H1 (cell line): ENCODE data around the gene CNBP. TPM values are rescaled to one million over a fixed set of nuclear protein-coding genes. Genes with fewer than 3 reads are reported as not detected.

Experiments
- CTCF ChIA-PET: fragments of 300-600 bp; sonication (Branson Sonifier 250); formaldehyde crosslinking; loops from one replicate; lab custom pipeline; 2021; ENCODE audit not compliant: partially characterized antibody; lab: Charles Lee
- POLR2A ChIA-PET: fragments of 300-600 bp; sonication (Branson Sonifier 250); formaldehyde crosslinking; loops from one replicate; lab custom pipeline; 2021; ENCODE audit warnings: inconsistent platforms; ENCODE audit not compliant: partially characterized antibody; lab: Charles Lee
- DNase-seq, 2 experiments: peaks; one replicate each; pipeline versions ENCODE4 v3.0.0 to v3.0.0-alpha.2; 2010 to 2022; ENCODE audit warnings: low spot score in 2 of 2, low read depth in 1 of 2, mixed read lengths in 1 of 2
- FAIRE-seq: peaks from 2 replicates; lab custom pipeline; 2011; peaks lifted over from hg19 to GRCh38; lab: Jason Lieb, UNC
- H2AFZ ChIP-seq: 2 replicates; pipeline ENCODE4 v1.8.1; 2012; ENCODE audit warnings: low read length, inconsistent platforms
- H2AK5ac ChIP-seq: 2 replicates; pipeline ENCODE4 v1.6.1; 2013; ENCODE audit warnings: low read depth, low read length
- H2BK120ac ChIP-seq: replicated peaks from 2 replicates; pipeline ENCODE3; 2013; ENCODE audit warnings: low read depth, low read length, inconsistent platforms
- H2BK12ac ChIP-seq: 2 replicates; pipeline ENCODE4 v1.6.1; 2013; ENCODE audit warnings: low read depth, low read length
- H2BK15ac ChIP-seq: 2 replicates; pipeline ENCODE4 v1.6.1; 2013; ENCODE audit warnings: low read length
- H2BK20ac ChIP-seq: 2 replicates; pipeline ENCODE4 v1.6.1; 2013; ENCODE audit warnings: low read length
- H2BK5ac ChIP-seq: 2 replicates; pipeline ENCODE4 v1.6.1; 2013; ENCODE audit warnings: low read depth, low read length
- H3K14ac ChIP-seq: 2 replicates; pipeline ENCODE4 v1.6.1; 2013; ENCODE audit warnings: inconsistent platforms; ENCODE audit not compliant: insufficient read length
- H3K18ac ChIP-seq: 2 replicates; pipeline ENCODE4 v1.6.1; 2013; ENCODE audit warnings: low read length; ENCODE audit errors: extremely low read depth
- H3K23ac ChIP-seq: 2 replicates; pipeline ENCODE4 v1.6.1; 2013; ENCODE audit warnings: inconsistent platforms; ENCODE audit not compliant: insufficient read length
- H3K23me2 ChIP-seq: 2 replicates; pipeline ENCODE4 v1.6.1; 2013; ENCODE audit warnings: low read depth, low read length
- H3K27ac ChIP-seq: 2 replicates; pipeline ENCODE4 v1.6.1; 2011; ENCODE audit warnings: low read depth, low read length, inconsistent platforms
- H3K27me3 ChIP-seq, 4 experiments: replicated peaks in 1 of 4; 1 replicate in 1 of 4; 2 replicates in 3 of 4; pipeline versions ENCODE4 v1.6.1 to v1.8.1; 2011 to 2013; ENCODE audit warnings: low read length in 3 of 4, mild to moderate bottlenecking in 3 of 4, inconsistent platforms in 2 of 4, mixed read lengths in 2 of 4, moderate library complexity in 1 of 4; ENCODE audit not compliant: control insufficient read depth in 3 of 4, insufficient read depth in 3 of 4; ENCODE audit errors: extremely low read depth in 1 of 4
- H3K36me3 ChIP-seq, 4 experiments: 2 replicates each; pipeline versions ENCODE4 v1.6.1 to v1.8.1; 2011 to 2013; ENCODE audit warnings: mild to moderate bottlenecking in 4 of 4, low read length in 3 of 4, moderate library complexity in 2 of 4, control low read depth in 1 of 4, inconsistent platforms in 1 of 4; ENCODE audit not compliant: insufficient read depth in 4 of 4, control insufficient read depth in 2 of 4
- H3K4ac ChIP-seq: replicated peaks from 2 replicates; pipeline ENCODE3; 2013; ENCODE audit warnings: low read length, low read depth, mixed read lengths, inconsistent platforms; ENCODE audit not compliant: insufficient read length
- H3K4me1 ChIP-seq, 4 experiments: replicated peaks in 1 of 4; 1 replicate in 1 of 4; 2 replicates in 3 of 4; pipeline versions ENCODE4 v1.6.1 to v1.8.1; 2011 to 2013; ENCODE audit warnings: low read length in 3 of 4, inconsistent platforms in 2 of 4, mixed read lengths in 1 of 4; ENCODE audit not compliant: insufficient read depth in 4 of 4, control insufficient read depth in 3 of 4
- H3K4me2 ChIP-seq, 2 experiments: 2 replicates each; pipeline versions ENCODE4 v1.6.1 to v1.8.1; 2011 to 2013; ENCODE audit warnings: low read depth in 2 of 2, low read length in 2 of 2, control low read depth in 1 of 2, inconsistent platforms in 1 of 2, mild to moderate bottlenecking in 1 of 2; ENCODE audit not compliant: insufficient read depth in 1 of 2
- H3K4me3 ChIP-seq, 4 experiments: fragments of 200-600, 300-600 bp in 1 of 4; sonication (generic), shearing (Covaris generic), sonication (Bioruptor Twin) in 1 of 4; 2 replicates each; pipeline versions ENCODE4 v1.5.1 to v1.8.1; 2011 to 2016; ENCODE audit warnings: low read length in 4 of 4, low read depth in 3 of 4, control low read depth in 2 of 4, inconsistent platforms in 2 of 4, mild to moderate bottlenecking in 2 of 4, mixed read lengths in 1 of 4, moderate library complexity in 1 of 4; ENCODE audit not compliant: insufficient read depth in 2 of 4; ENCODE audit errors: extremely low read depth in 1 of 4
- H3K56ac ChIP-seq: replicated peaks from 2 replicates; pipeline ENCODE3; 2013; ENCODE audit warnings: low read depth, mild to moderate bottlenecking, mixed read lengths, low read length, inconsistent platforms; ENCODE audit not compliant: insufficient read length
- H3K79me1 ChIP-seq: 2 replicates; pipeline ENCODE4 v1.6.1; 2013; ENCODE audit warnings: low read depth, low read length, control low read depth
- H3K79me2 ChIP-seq, 2 experiments: 2 replicates each; pipeline versions ENCODE4 v1.6.1 to v1.8.1; 2012 to 2013; ENCODE audit warnings: low read length in 2 of 2, mild to moderate bottlenecking in 2 of 2, inconsistent platforms in 1 of 2; ENCODE audit not compliant: insufficient read depth in 2 of 2, control insufficient read depth in 1 of 2
- H3K9ac ChIP-seq, 4 experiments: replicated peaks in 1 of 4; 1 replicate in 1 of 4; 2 replicates in 3 of 4; pipeline versions ENCODE4 v1.6.1 to v1.8.1; 2011 to 2013; ENCODE audit warnings: low read depth in 3 of 4, low read length in 3 of 4, control low read depth in 2 of 4, mild to moderate bottlenecking in 2 of 4, moderate library complexity in 2 of 4, inconsistent platforms in 1 of 4; ENCODE audit errors: extremely low read depth in 1 of 4
- H3K9me3 ChIP-seq, 2 experiments: 2 replicates each; pipeline versions ENCODE4 v1.6.1 to v1.8.1; 2012 to 2013; ENCODE audit warnings: mild to moderate bottlenecking in 2 of 2, moderate library complexity in 2 of 2, control low read depth in 1 of 2, inconsistent platforms in 1 of 2, low read depth in 1 of 2, low read length in 1 of 2, mixed read lengths in 1 of 2; ENCODE audit not compliant: insufficient read depth in 2 of 2
- H4K20me1 ChIP-seq, 2 experiments: replicated peaks in 1 of 2; 2 replicates each; pipeline versions ENCODE3 to v1.8.1; 2011 to 2013; ENCODE audit warnings: inconsistent platforms in 2 of 2, low read length in 2 of 2, mild to moderate bottlenecking in 1 of 2; ENCODE audit not compliant: insufficient read depth in 2 of 2, control insufficient read depth in 1 of 2
- H4K5ac ChIP-seq: 2 replicates; pipeline ENCODE4 v1.6.1; 2013; ENCODE audit warnings: low read length, low read depth, mixed read lengths, inconsistent platforms; ENCODE audit not compliant: insufficient read length
- H4K8ac ChIP-seq: 2 replicates; pipeline ENCODE4 v1.8.0; 2013; ENCODE audit warnings: mild to moderate bottlenecking, moderate library complexity, low read length, inconsistent platforms; ENCODE audit not compliant: insufficient read depth; ENCODE audit errors: extremely low read depth
- H4K91ac ChIP-seq: replicated peaks from 2 replicates; pipeline ENCODE3; 2013; ENCODE audit warnings: low read length, mixed read lengths, inconsistent platforms; ENCODE audit not compliant: insufficient read length
- CHD1 ChIP-seq: IDR thresholded peaks from 2 replicates; pipeline ENCODE4 v1.6.1; 2012; ENCODE audit warnings: low read depth, low read length, improper control_type of control experiment
- CREB1 ChIP-seq: IDR thresholded peaks from 2 replicates; pipeline ENCODE4 v1.6.1; 2012; ENCODE audit warnings: inconsistent platforms
- KDM1A ChIP-seq: fragments of 200-600, 300-600 bp; sonication (generic); IDR thresholded peaks from 2 replicates; pipeline ENCODE4 v1.7.1; 2016; ENCODE audit warnings: mild to moderate bottlenecking, low read length, borderline replicate concordance
- MAX ChIP-seq: IDR thresholded peaks from 2 replicates; pipeline ENCODE4 v1.6.1; 2012; ENCODE audit warnings: inconsistent platforms
- RAD21 ChIP-seq, 2 experiments: IDR thresholded peaks in 1 of 2; conservative IDR thresholded peaks in 1 of 2; 2 replicates each; pipeline ENCODE4 v1.6.1; 2011; ENCODE audit warnings: low read depth in 2 of 2, low read length in 2 of 2, improper control_type of control experiment in 1 of 2, inconsistent platforms in 1 of 2, mild to moderate bottlenecking in 1 of 2, moderate library complexity in 1 of 2
- SRF ChIP-seq: IDR thresholded peaks from 2 replicates; pipeline ENCODE4 v1.6.1; 2011; ENCODE audit warnings: mild to moderate bottlenecking, low read depth, low read length, moderate library complexity
- WGBS, 2 experiments: shearing (Covaris generic) in 1 of 2; methylation state at CpG; one replicate each; pipeline versions ENCODE4 v1.1.6 to v1.1.7; 2013 to 2015; ENCODE audit warnings: low lambda C conversion rate in 2 of 2, mixed read lengths in 2 of 2, inconsistent platforms in 1 of 2, low coverage in 1 of 2, missing lambda C conversion rate in 1 of 2; ENCODE audit not compliant: insufficient replicate concordance in 2 of 2, insufficient coverage in 1 of 2, insufficient read length in 1 of 2; ENCODE audit errors: extremely low coverage in 1 of 2, missing lambda C conversion rate in 1 of 2; 5-methylcytosine and 5-hydroxymethylcytosine counted together
- polyA plus RNA-seq, 7 experiments: library from polyadenylated mRNA; depleted of rRNA in 3 of 7; stranded (reverse) in 5 of 7; unstranded in 2 of 7; fragments of >200 nt in 5 of 7; fragments of 200-250 nt in 2 of 7; gene quantifications; 1 replicate in 5 of 7; 2 replicates in 1 of 7; 4 replicates in 1 of 7; pipeline versions ENCODE4 v1.2.1 to v1.2.3, GENCODE V29; 2011 to 2013; ENCODE audit warnings: missing spikeins in 2 of 7, mixed read lengths in 2 of 7
- total RNA-seq: library from RNA; stranded (reverse); fragmentation: NEBNext Ultra II Directional; extraction: Animal tissue kit (Norgen Biotek cat#: 25700); gene quantifications from 2 replicates; pipeline ENCODE4 v1.2.1, GENCODE V29; 2021

CNBP gene
- total and polyA plus RNA-seq, 2 of the 8 experiments (the other 6 are each of a cell fraction or from before 2014, with no cell fraction given): 315 to 371 TPM

GRCh38 chr3:129199366-129199765, 15.7 kb upstream of the CNBP start:
- Histone ChIP-seq H2AK5ac (no peak overlapping the region), H3K4ac (no peak overlapping the region), H3K79me1 (no peaks in the 10 kb centered on the region), H3K4me3 (no peak overlapping the region), H2AFZ (no peak overlapping the region), H4K8ac (no peak overlapping the region), H2BK5ac (no peak overlapping the region), H3K23me2 (no peaks in the 10 kb centered on the region), H4K20me1 (no peaks in the 10 kb centered on the region), H3K27me3 (no peaks in the 10 kb centered on the region), H2BK120ac (no peak overlapping the region), H3K79me2 (no peaks in the 10 kb centered on the region), H3K9ac (no peak overlapping the region), H3K9me3 (no peaks in the 10 kb centered on the region), H3K27ac (no peak overlapping the region), H4K91ac (no peak overlapping the region), H2BK20ac (no peak overlapping the region), H3K4me1 (no peaks in the 10 kb centered on the region), H2BK12ac (no peak overlapping the region), H3K23ac (no peak overlapping the region), H3K36me3 (no peaks in the 10 kb centered on the region), H3K14ac (no peak overlapping the region), H3K4me2 (no peak overlapping the region), H3K18ac (no peak overlapping the region), H2BK15ac (no peak overlapping the region), H4K5ac (no peak overlapping the region), H3K56ac (no peak overlapping the region)
- ChIA-PET CTCF (no interaction called here), POLR2A (interaction anchor here (0.6 to 2.9 kb wide), 2 partner anchors 16 to 106 kb away, joined by 3 to 7 read pairs; partner anchors contain the start of gene CNBP)
- 94% methylated on average over 8 of the region's 8 CpGs; no CpG with 5 or more reads in 1 of the 2 experiments for WGBS, 2 experiments
- FAIRE-seq: no peak
- TF ChIP-seq CHD1: no peak
- TF ChIP-seq KDM1A: no peak
- TF ChIP-seq MAX: no peak
- TF ChIP-seq CREB1: no peak
- TF ChIP-seq SRF: no peak
- no peak for TF ChIP-seq RAD21 (IDR thresholded peaks at IDR 0.05 in 1 of 2, conservative IDR thresholded peaks at IDR 0.05 in 1 of 2; ENCODE audit: low read depth in 2 of 2, low read length in 2 of 2)
- DNase-seq: no peak
